HepG2 (cell line): Measurements from ENCODE around the gene SNRNP27. TPM values are rescaled to one million over a fixed set of nuclear protein-coding genes. Genes with fewer than 3 reads are reported as not detected.

Source experiments
- ARNT2 ChIP-seq: sonication (generic); formaldehyde crosslinking; IDR thresholded peaks from 2 replicates; pipeline ENCODE4 v1.8.0; 2022; ENCODE audit warnings: mild to moderate bottlenecking, low read depth, missing genetic modification reagents, moderate library complexity
- ATF2 ChIP-seq: sonication (generic); formaldehyde crosslinking; IDR thresholded peaks from 2 replicates; pipeline ENCODE4 v1.4.0; 2020; ENCODE audit warnings: missing genetic modification reagents
- CBX5 ChIP-seq: sonication (generic); formaldehyde crosslinking; IDR thresholded peaks from 2 replicates; pipeline ENCODE4 v1.4.0; 2020; ENCODE audit warnings: missing genetic modification reagents, borderline replicate concordance
- DRAP1 ChIP-seq: IDR thresholded peaks from 2 replicates; pipeline ENCODE4 v1.6.1; 2016; ENCODE audit warnings: missing genetic modification reagents, missing compliant biosample characterization
- EHMT2 ChIP-seq: fragments of 200-600 bp; sonication (generic); IDR thresholded peaks from 2 replicates; pipeline ENCODE4 v1.7.0; 2017; ENCODE audit warnings: antibody characterized with exemption, low read depth, low read length, borderline replicate concordance
- ESRRA ChIP-seq: sonication (generic); formaldehyde crosslinking; IDR thresholded peaks from 2 replicates; pipeline ENCODE4 v1.5.1; 2020; ENCODE audit warnings: mild to moderate bottlenecking, low read depth, missing genetic modification reagents
- FOXO1 ChIP-seq: sonication (generic); formaldehyde crosslinking; IDR thresholded peaks from 2 replicates; pipeline ENCODE4 v1.4.0; 2020; ENCODE audit warnings: missing genetic modification reagents
- HMGXB4 ChIP-seq, 2 experiments: sonication (generic) in 1 of 2; formaldehyde crosslinking in 1 of 2; IDR thresholded peaks; 2 replicates each; pipeline versions ENCODE4 v1.4.0 to v1.6.1; 2018 to 2020; ENCODE audit warnings: missing genetic modification reagents in 2 of 2, borderline replicate concordance in 1 of 2, low read depth in 1 of 2, mild to moderate bottlenecking in 1 of 2, missing biosample characterization in 1 of 2
- IKZF1 ChIP-seq: fragments of 450-650 bp; IDR thresholded peaks from 2 replicates; pipeline ENCODE4 v1.7.1; 2016
- NR2F1 ChIP-seq, 2 experiments: fragments of 450-650 bp in 1 of 2; formaldehyde crosslinking in 1 of 2; IDR thresholded peaks; 2 replicates each; pipeline versions ENCODE4 v1.5.0 to v1.6.1; 2016 to 2020; ENCODE audit warnings: mild to moderate bottlenecking in 1 of 2, missing compliant biosample characterization in 1 of 2, missing genetic modification reagents in 1 of 2, moderate library complexity in 1 of 2
- PAX8 ChIP-seq: sonication (generic); formaldehyde crosslinking; IDR thresholded peaks from 2 replicates; pipeline ENCODE4 v1.8.0; 2022; ENCODE audit warnings: mild to moderate bottlenecking, missing genetic modification reagents, borderline replicate concordance
- RAD21 ChIP-seq: fragments of 450-650 bp; formaldehyde crosslinking; IDR thresholded peaks from 2 replicates; pipeline ENCODE4 v1.5.0; 2020; ENCODE audit warnings: mild to moderate bottlenecking
- TARDBP ChIP-seq: sonication (generic); formaldehyde crosslinking; IDR thresholded peaks from 2 replicates; pipeline ENCODE4 v1.8.0; 2022; ENCODE audit warnings: mild to moderate bottlenecking, missing genetic modification reagents
- THAP7 ChIP-seq: sonication (generic); formaldehyde crosslinking; IDR thresholded peaks from 2 replicates; pipeline ENCODE4 v1.8.1; 2023; ENCODE audit warnings: mild to moderate bottlenecking, missing genetic modification reagents
- ZBTB44 ChIP-seq: sonication (generic); formaldehyde crosslinking; IDR thresholded peaks from 2 replicates; pipeline ENCODE4 v1.4.0; 2020; ENCODE audit warnings: missing genetic modification reagents
- ZBTB8A ChIP-seq: sonication (generic); formaldehyde crosslinking; IDR thresholded peaks from 2 replicates; pipeline ENCODE4 v1.4.0; 2020; ENCODE audit warnings: mild to moderate bottlenecking, low read depth, missing genetic modification reagents, borderline replicate concordance
- ZC3H4 ChIP-seq: sonication (generic); formaldehyde crosslinking; IDR thresholded peaks from 2 replicates; pipeline ENCODE4 v1.4.0; 2020; ENCODE audit warnings: missing genetic modification reagents, borderline replicate concordance
- ZFP37 ChIP-seq: sonication (generic); formaldehyde crosslinking; IDR thresholded peaks from 2 replicates; pipeline ENCODE4 v1.4.0; 2020; ENCODE audit warnings: missing genetic modification reagents, borderline replicate concordance
- ZKSCAN5 ChIP-seq: sonication (generic); formaldehyde crosslinking; IDR thresholded peaks from 2 replicates; pipeline ENCODE4 v1.5.1; 2020; ENCODE audit warnings: mild to moderate bottlenecking, missing genetic modification reagents
- ZNF329 ChIP-seq: sonication (generic); formaldehyde crosslinking; IDR thresholded peaks from 2 replicates; pipeline ENCODE4 v1.9.0; 2021; ENCODE audit warnings: low read depth, mild to moderate bottlenecking, missing genetic modification reagents
- ZNF547 ChIP-seq: sonication (generic); formaldehyde crosslinking; IDR thresholded peaks from 2 replicates; pipeline ENCODE4 v1.5.1; 2020; ENCODE audit warnings: mild to moderate bottlenecking, missing genetic modification reagents
- ZNF607 ChIP-seq: sonication (generic); formaldehyde crosslinking; IDR thresholded peaks from 2 replicates; pipeline ENCODE4 v1.5.1; 2020; ENCODE audit warnings: missing genetic modification reagents, mild to moderate bottlenecking, borderline replicate concordance
- ZNF724P ChIP-seq: sonication (generic); formaldehyde crosslinking; IDR thresholded peaks from 2 replicates; pipeline ENCODE4 v1.8.0; 2022; ENCODE audit warnings: missing genetic modification reagents, borderline replicate concordance
- ZNF850 ChIP-seq: sonication (generic); formaldehyde crosslinking; conservative IDR thresholded peaks from 2 replicates; pipeline ENCODE4 v1.9.0; 2021; ENCODE audit warnings: mild to moderate bottlenecking, missing genetic modification reagents
- polyA plus RNA-seq, 8 experiments: library from polyadenylated mRNA; depleted of rRNA in 3 of 8; stranded (reverse) in 7 of 8; unstranded in 1 of 8; fragments of >200 nt; fragmentation: Illumina TruSeq in 4 of 8; extraction: Trizol in 4 of 8; gene quantifications; 2 replicates each; pipeline versions ENCODE4 v1.2.1 to v1.2.3, GENCODE V29; 2011 to 2016; ENCODE audit warnings: low read depth in 4 of 8, missing spikeins in 1 of 8, mixed read lengths in 1 of 8; ENCODE audit not compliant: insufficient read depth in 1 of 8
- total RNA-seq, 5 experiments: library from RNA; depleted of rRNA; stranded (reverse); fragments of >200 nt; fragmentation: Illumina TruSeq; extraction: Trizol; gene quantifications; 2 replicates each; pipeline ENCODE4 v1.2.3, GENCODE V29; 2016; ENCODE audit warnings: low read depth in 1 of 5

SNRNP27 gene
- total and polyA plus RNA-seq, 2 of the 13 experiments (the other 11 are each of a cell fraction or from before 2014, with no cell fraction given) = 49.8 to 54.6 TPM

GRCh38 chr2:69933839-69934613 lies 40.3 kb downstream of the SNRNP27 start (continued):
- TF ChIP-seq DRAP1 (CRISPR knock-in tag) (0 out of 2 replicates have a peak, but pooled peaks have one; percentile 29), ESRRA (CRISPR knock-in tag) (0 out of 2 replicates have a peak, but pooled peaks have one; percentile 37), TARDBP (CRISPR knock-in tag) (peak; percentile 77), ZC3H4 (CRISPR knock-in tag) (no peak), ZNF850 (no peak), THAP7 (CRISPR knock-in tag) (no peak), HMGXB4 (CRISPR knock-in tag; IDR thresholded peaks at IDR 0.05; ENCODE audit: borderline replicate concordance in 1 of 2, low read depth in 1 of 2) (no peak), ZKSCAN5 (CRISPR knock-in tag) (no peak), ZBTB44 (CRISPR knock-in tag) (no peak), ATF2 (CRISPR knock-in tag) (peak; percentile 98), PAX8 (CRISPR knock-in tag) (no peak), ZNF724P (no peak), NR2F1 (CRISPR knock-in tag; IDR thresholded peaks at IDR 0.05) (no peak), ZNF329 (CRISPR knock-in tag) (0 out of 2 replicates have a peak, but pooled peaks have one; percentile 35), ZFP37 (CRISPR knock-in tag) (no peak), CBX5 (CRISPR knock-in tag) (no peak), ARNT2 (CRISPR knock-in tag) (no peak), FOXO1 (CRISPR knock-in tag) (no peak; the same call in 1 of the 2 replicates), RAD21 (CRISPR knock-in tag) (no peak), IKZF1 (no peak), EHMT2 (no peak), ZNF607 (CRISPR knock-in tag) (peak; percentile 72; the same call in 1 of the 2 replicates), ZBTB8A (no peak), ZNF547 (no peak)
